ENCODE measurements around the gene TMPO. TPM values are rescaled to one million over a fixed set of nuclear protein-coding genes. Genes with fewer than 3 reads are reported as not detected.

TMPO gene
- total RNA-seq, 1 experiment from 2014 or later = 176 TPM

- TF ChIP-seq ESRRA (CRISPR knock-in tag; IDR thresholded peaks at IDR 0.05; ENCODE audit: borderline replicate concordance) (peak; percentile 88; the same call in 1 of the 2 replicates), ERG (CRISPR knock-in tag; IDR thresholded peaks at IDR 0.05) (no peak), CREM (CRISPR knock-in tag; IDR thresholded peaks at IDR 0.05) (peak; percentile 97), KAT7 (CRISPR knock-in tag; IDR thresholded peaks at IDR 0.05; ENCODE audit: borderline replicate concordance) (no peak; the same call in 1 of the 2 replicates), EMX1 (CRISPR knock-in tag; IDR thresholded peaks at IDR 0.05) (no peak), E2F4 (CRISPR knock-in tag; IDR thresholded peaks at IDR 0.05; ENCODE audit: borderline replicate concordance, low read depth) (peak; percentile 26; the same call in 1 of the 2 replicates), ZNF263 (CRISPR knock-in tag; IDR thresholded peaks at IDR 0.05; ENCODE audit: low read depth) (no peak), ZNF425 (CRISPR knock-in tag; conservative IDR thresholded peaks at IDR 0.05) (no peak), MAX (CRISPR knock-in tag; IDR thresholded peaks at IDR 0.05) (peak; percentile 69; the same call in 1 of the 2 replicates), NR1H2 (CRISPR knock-in tag; IDR thresholded peaks at IDR 0.05) (no peak), IRF2 (CRISPR knock-in tag; IDR thresholded peaks at IDR 0.05; ENCODE audit: borderline replicate concordance, low read depth) (no peak), ARID4B (CRISPR knock-in tag; IDR thresholded peaks at IDR 0.05; ENCODE audit: borderline replicate concordance) (0 out of 2 replicates have a peak, but pooled peaks have one; percentile 50), PREB (CRISPR knock-in tag; IDR thresholded peaks at IDR 0.05; ENCODE audit: borderline replicate concordance) (no peak), FOXP4 (CRISPR knock-in tag; IDR thresholded peaks at IDR 0.05) (peak; percentile 26), ZNF532 (CRISPR knock-in tag; IDR thresholded peaks at IDR 0.05; ENCODE audit: borderline replicate concordance) (no peak), TEAD1 (CRISPR knock-in tag; IDR thresholded peaks at IDR 0.05) (peak; percentile 42; the same call in 1 of the 2 replicates), ZNF423 (CRISPR knock-in tag; IDR thresholded peaks at IDR 0.05) (no peak), SP1 (CRISPR knock-in tag; conservative IDR thresholded peaks at IDR 0.05) (peak; percentile 90), ZNF416 (CRISPR knock-in tag; IDR thresholded peaks at IDR 0.05) (no peak), TP53 (CRISPR knock-in tag; IDR thresholded peaks at IDR 0.05) (no peak), ZBTB21 (CRISPR knock-in tag; IDR thresholded peaks at IDR 0.05; ENCODE audit: borderline replicate concordance) (no peak; the same call in 1 of the 2 replicates)
These were observed 78.1 kb downstream of the TMPO start, which contains the start of gene SLC25A3 (continued) for GRCh38 chr12:98593351-98594049.

All from WTC11 (cell line).